SK-N-SH (cell line): ENCODE results near the gene ACOT7. TPM values are rescaled to one million over a fixed set of nuclear protein-coding genes. Genes with fewer than 3 reads are reported as not detected.

Experiments
- CTCF ChIA-PET: fragments of 300-600, 350-600 bp; formaldehyde crosslinking; extraction: SDS; loops from one replicate; lab custom pipeline; 2021; lab: Yijun Ruan, JAX
- POLR2A ChIA-PET: fragments of 350-600 bp; sonication (Branson Sonifier 250); formaldehyde crosslinking; extraction: SDS; loops from one replicate; lab custom pipeline; 2020; ENCODE audit warnings: antibody characterized with exemption, inconsistent platforms; lab: Yijun Ruan, JAX
- DNase-seq: peaks from one replicate; pipeline ENCODE4 v3.0.0; 2012
- H2AFZ ChIP-seq: fragments of 200-600 bp; sonication (generic); 2 replicates; pipeline ENCODE4 v1.8.1; 2016; ENCODE audit warnings: antibody characterized with exemption, mild to moderate bottlenecking, low read depth
- H3F3A ChIP-seq: fragments of 200-600 bp; sonication (generic); replicated peaks from 2 replicates; pipeline ENCODE3; 2016; ENCODE audit warnings: antibody characterized with exemption, mild to moderate bottlenecking; ENCODE audit not compliant: insufficient read depth
- H3K27ac ChIP-seq, 2 experiments: fragments of 200-500 bp in 1 of 2; fragments of 200-600 bp in 1 of 2; sonication (Bioruptor generic) in 1 of 2; sonication (generic), shearing (Covaris generic) in 1 of 2; 2 replicates each; pipeline versions ENCODE4 v1.5.1 to v1.6.1; 2014 to 2016; ENCODE audit warnings: low read depth in 2 of 2, inconsistent platforms in 1 of 2, low read length in 1 of 2, mild to moderate bottlenecking in 1 of 2, mixed read lengths in 1 of 2
- H3K27me3 ChIP-seq: fragments of 200-600 bp; sonication (generic), shearing (Covaris generic); 2 replicates; pipeline ENCODE4 v1.6.1; 2016; ENCODE audit warnings: mixed run types; ENCODE audit not compliant: insufficient read depth
- H3K36me3 ChIP-seq, 2 experiments: fragments of 200-500 bp in 1 of 2; fragments of 200-600 bp in 1 of 2; sonication (Bioruptor generic) in 1 of 2; sonication (generic) in 1 of 2; replicated peaks in 1 of 2; 2 replicates each; pipeline versions ENCODE3 to v1.5.1; 2014 to 2016; ENCODE audit warnings: low read length in 1 of 2, mild to moderate bottlenecking in 1 of 2; ENCODE audit not compliant: insufficient read depth in 2 of 2, control insufficient read depth in 1 of 2
- H3K4me1 ChIP-seq, 2 experiments: fragments of 200-500 bp in 1 of 2; fragments of 200-600 bp in 1 of 2; sonication (Bioruptor generic) in 1 of 2; sonication (generic), shearing (Covaris generic) in 1 of 2; 2 replicates each; pipeline versions ENCODE4 v1.5.1 to v1.6.1; 2014 to 2016; ENCODE audit warnings: low read depth in 1 of 2, low read length in 1 of 2, mixed run types in 1 of 2; ENCODE audit not compliant: insufficient read depth in 2 of 2, control insufficient read depth in 1 of 2
- H3K4me2 ChIP-seq: fragments of 200-600 bp; sonication (generic), shearing (Covaris generic); 2 replicates; pipeline ENCODE4 v1.6.1; 2017; ENCODE audit warnings: mixed run types
- H3K4me3 ChIP-seq, 2 experiments: fragments of 200-500 bp in 1 of 2; fragments of 200-600 bp in 1 of 2; sonication (Bioruptor generic) in 1 of 2; sonication (generic), shearing (Covaris generic) in 1 of 2; 2 replicates each; pipeline versions ENCODE4 v1.5.1 to v1.8.1; 2014 to 2016; ENCODE audit warnings: low read depth in 2 of 2, inconsistent platforms in 1 of 2, low read length in 1 of 2, mild to moderate bottlenecking in 1 of 2, mixed read lengths in 1 of 2, moderate library complexity in 1 of 2
- H3K79me2 ChIP-seq: fragments of 200-600 bp; sonication (generic); 2 replicates; pipeline ENCODE4 v1.8.1; 2017; ENCODE audit warnings: mild to moderate bottlenecking; ENCODE audit not compliant: insufficient read depth
- H3K9ac ChIP-seq: fragments of 200-600 bp; sonication (generic); 2 replicates; pipeline ENCODE4 v1.6.1; 2017; ENCODE audit warnings: mixed run types
- H3K9me2 ChIP-seq: fragments of 200-600 bp; sonication (generic); 2 replicates; pipeline ENCODE4 v1.6.1; 2017; ENCODE audit warnings: mixed run types
- H3K9me3 ChIP-seq: fragments of 200-600 bp; sonication (generic); 2 replicates; pipeline ENCODE4 v1.6.1; 2017; ENCODE audit warnings: mixed run types, mild to moderate bottlenecking, moderate library complexity
- H4K20me1 ChIP-seq: fragments of 200-600 bp; sonication (generic); 2 replicates; pipeline ENCODE4 v1.6.1; 2017; ENCODE audit warnings: mild to moderate bottlenecking, mixed run types; ENCODE audit not compliant: insufficient read depth
- CHD2 ChIP-seq: fragments of 150-350 bp; IDR thresholded peaks from 2 replicates; pipeline ENCODE4 v1.6.1; 2018; ENCODE audit warnings: low read length; ENCODE audit not compliant: partially characterized antibody
- EZH2phosphoT487 ChIP-seq: fragments of 200-600 bp; sonication (generic); IDR thresholded peaks from 2 replicates; pipeline ENCODE4 v1.6.1; 2017; ENCODE audit warnings: low read depth, mixed run types, mild to moderate bottlenecking, antibody characterized with exemption, moderate library complexity, borderline replicate concordance
- GATA2 ChIP-seq: sonication (generic); formaldehyde crosslinking; IDR thresholded peaks from 2 replicates; pipeline ENCODE4 v1.5.0; 2020; ENCODE audit warnings: mild to moderate bottlenecking, missing genetic modification reagents
- JUND ChIP-seq: IDR thresholded peaks from 2 replicates; pipeline ENCODE4 v1.4.0; 2012
- RAD21 ChIP-seq: IDR thresholded peaks from 2 replicates; pipeline ENCODE4 v1.6.1; 2012; ENCODE audit warnings: mild to moderate bottlenecking, low read length
- SIN3A ChIP-seq: IDR thresholded peaks from 2 replicates; pipeline ENCODE4 v1.6.1; 2012; ENCODE audit warnings: low read depth, mild to moderate bottlenecking, low read length, moderate library complexity, borderline replicate concordance
- TCF12 ChIP-seq: IDR thresholded peaks from 2 replicates; pipeline ENCODE4 v1.4.0; 2012
- TEAD4 ChIP-seq: IDR thresholded peaks from 2 replicates; pipeline ENCODE4 v1.4.0; 2012; ENCODE audit warnings: mild to moderate bottlenecking, borderline replicate concordance; ENCODE audit not compliant: insufficient read depth
- WGBS: methylation state at CpG from one replicate; pipeline ENCODE4 v1.1.6; 2017; ENCODE audit warnings: low lambda C conversion rate; 5-methylcytosine and 5-hydroxymethylcytosine counted together
- polyA plus RNA-seq, 3 experiments: library from polyadenylated mRNA; depleted of rRNA; stranded (reverse); fragments of >200 nt; gene quantifications; 2 replicates each; pipeline ENCODE4 v1.2.3, GENCODE V29; 2012
- TF ChIP-seq, protein P1 (sequence below): fragments of 200-600 bp; sonication (generic); IDR thresholded peaks from 2 replicates; pipeline ENCODE4 v1.6.1; 2017; ENCODE audit warnings: antibody characterized with exemption, mild to moderate bottlenecking, moderate library complexity
- TF ChIP-seq, protein P2 (sequence below): IDR thresholded peaks from 2 replicates; pipeline ENCODE4 v1.4.0; 2012; ENCODE audit warnings: low read depth
- TF ChIP-seq, protein P3 (sequence below): IDR thresholded peaks from 2 replicates; pipeline ENCODE4 v1.4.0; 2012; ENCODE audit warnings: low read depth, borderline replicate concordance
- TF ChIP-seq, protein P4 (sequence below): IDR thresholded peaks from 2 replicates; pipeline ENCODE4; 2012

Gene ACOT7
- polyA plus RNA-seq, 1 of the 3 experiments (the other 2 are of a cell fraction), result 289 TPM

DNA sequence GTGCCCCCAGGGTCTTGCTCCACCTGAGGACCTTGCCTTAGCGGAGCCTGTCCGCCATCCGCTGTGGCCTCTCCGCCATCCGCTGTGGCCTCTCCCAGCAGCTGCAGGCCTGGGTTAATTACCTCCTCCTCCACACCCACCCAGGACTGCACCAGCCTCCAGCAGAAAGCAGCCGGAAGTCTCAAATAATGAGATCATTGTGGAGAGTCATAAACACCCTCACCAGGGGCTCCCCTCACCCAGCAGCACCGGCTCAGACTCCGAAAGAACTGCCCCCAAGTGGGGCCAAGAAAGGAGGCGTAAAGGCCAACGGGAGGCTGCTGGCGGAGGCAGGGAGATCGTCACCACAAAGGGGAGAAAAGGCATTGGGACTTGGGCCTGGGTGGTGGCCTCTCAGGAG is 122.0 kb downstream of the ACOT7 start:
- Histone ChIP-seq H3K79me2 (no peaks in the 10 kb centered on the region), H3K4me1 (peaks cover 7 to 50% of the 10 kb centered on the region in 2 experiments; a peak in 2 of 4 replicates), H3K4me3 (no peak overlapping the region), H3K9me2 (no peaks in the 10 kb centered on the region), H3F3A (no peaks in the 10 kb centered on the region), H2AFZ (no peak overlapping the region), H3K27me3 (no peaks in the 10 kb centered on the region), H3K9ac (no peak overlapping the region)
- WGBS, result 87% methylated on average over 7 of the region's 12 CpGs
- TF ChIP-seq SIN3A (no peak), JUND (no peak)
- TF ChIP-seq, all 33 proteins: peak for 0
- Histone ChIP-seq H3K9me3 (no peaks in the 10 kb centered on the region), H3K4me2 (no peak overlapping the region), H4K20me1 (peaks cover 10% of the 10 kb centered on the region; the same call in 1 of the 2 replicates), H3K36me3 (no peaks in the 10 kb centered on the region), H3K27ac (peak overlapping the region in 1 of 2 experiments; percentile 78; a peak in 2 of 4 replicates)
- ChIA-PET POLR2A (interaction anchor here (1.2 kb wide), 1 partner anchor 11 kb away, joined by 3 read pairs; the partner anchor contains the start of gene GPR153), CTCF (interaction anchor here (0.7 to 2.5 kb wide), 4 partner anchors 12 to 166 kb away, joined by 3 to 7 read pairs (median 5); no protein-coding TSS in a partner anchor)
- DNase-seq, result peak; percentile 67

DNA sequence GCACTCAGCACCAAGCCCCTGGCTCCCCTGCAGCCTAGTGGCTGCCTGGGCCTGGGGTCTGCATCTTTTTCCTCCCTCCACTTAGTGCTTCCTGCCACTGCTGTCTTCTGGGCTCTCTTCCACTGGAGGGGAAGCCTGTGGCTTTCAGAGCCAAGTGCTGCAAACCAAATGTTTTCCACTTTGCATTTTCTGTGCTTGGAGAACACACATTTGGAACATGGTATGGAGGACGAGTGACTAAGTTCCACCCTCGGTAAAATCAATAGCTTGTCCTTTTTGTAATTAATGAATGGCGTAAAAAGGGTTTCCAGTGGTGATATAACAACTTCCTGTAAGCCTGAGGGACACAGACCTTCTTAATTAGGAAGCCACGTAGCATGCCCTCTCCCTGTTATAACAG is 122.6 kb downstream of the ACOT7 start:
- ChIA-PET CTCF (interaction anchor here (0.7 to 2.5 kb wide), 4 partner anchors 11 to 167 kb away, joined by 3 to 7 read pairs (median 5); no protein-coding TSS in a partner anchor), POLR2A (interaction anchor here (1.2 kb wide), 1 partner anchor 10 kb away, joined by 3 read pairs; the partner anchor contains the start of gene GPR153)
- Histone ChIP-seq H3K79me2 (no peaks in the 10 kb centered on the region), H4K20me1 (peaks cover 10% of the 10 kb centered on the region; the same call in 1 of the 2 replicates), H3K9me2 (no peaks in the 10 kb centered on the region), H3K9me3 (no peaks in the 10 kb centered on the region), H3K4me3 (no peak overlapping the region), H2AFZ (no peak overlapping the region), H3K9ac (no peak overlapping the region), H3F3A (no peaks in the 10 kb centered on the region), H3K4me2 (no peak overlapping the region), H3K27ac (peak overlapping the region in 1 of 2 experiments; percentile 78; a peak in 2 of 4 replicates), H3K4me1 (peaks cover 7 to 50% of the 10 kb centered on the region in 2 experiments; a peak in 2 of 4 replicates), H3K27me3 (no peaks in the 10 kb centered on the region), H3K36me3 (no peaks in the 10 kb centered on the region)
- 81% methylated on average over 4 of the region's 4 CpGs for WGBS
- DNase-seq, result no peak
- TF ChIP-seq, protein P1, sequence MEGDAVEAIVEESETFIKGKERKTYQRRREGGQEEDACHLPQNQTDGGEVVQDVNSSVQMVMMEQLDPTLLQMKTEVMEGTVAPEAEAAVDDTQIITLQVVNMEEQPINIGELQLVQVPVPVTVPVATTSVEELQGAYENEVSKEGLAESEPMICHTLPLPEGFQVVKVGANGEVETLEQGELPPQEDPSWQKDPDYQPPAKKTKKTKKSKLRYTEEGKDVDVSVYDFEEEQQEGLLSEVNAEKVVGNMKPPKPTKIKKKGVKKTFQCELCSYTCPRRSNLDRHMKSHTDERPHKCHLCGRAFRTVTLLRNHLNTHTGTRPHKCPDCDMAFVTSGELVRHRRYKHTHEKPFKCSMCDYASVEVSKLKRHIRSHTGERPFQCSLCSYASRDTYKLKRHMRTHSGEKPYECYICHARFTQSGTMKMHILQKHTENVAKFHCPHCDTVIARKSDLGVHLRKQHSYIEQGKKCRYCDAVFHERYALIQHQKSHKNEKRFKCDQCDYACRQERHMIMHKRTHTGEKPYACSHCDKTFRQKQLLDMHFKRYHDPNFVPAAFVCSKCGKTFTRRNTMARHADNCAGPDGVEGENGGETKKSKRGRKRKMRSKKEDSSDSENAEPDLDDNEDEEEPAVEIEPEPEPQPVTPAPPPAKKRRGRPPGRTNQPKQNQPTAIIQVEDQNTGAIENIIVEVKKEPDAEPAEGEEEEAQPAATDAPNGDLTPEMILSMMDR, result no peak
- TF ChIP-seq GATA2 (CRISPR knock-in tag) (no peak), TCF12 (no peak), EZH2phosphoT487 (no peak), TEAD4 (no peak), CHD2 (no peak), RAD21 (no peak)
- TF ChIP-seq, protein P2, sequence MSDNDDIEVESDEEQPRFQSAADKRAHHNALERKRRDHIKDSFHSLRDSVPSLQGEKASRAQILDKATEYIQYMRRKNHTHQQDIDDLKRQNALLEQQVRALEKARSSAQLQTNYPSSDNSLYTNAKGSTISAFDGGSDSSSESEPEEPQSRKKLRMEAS, result no peak
- TF ChIP-seq, protein P3, sequence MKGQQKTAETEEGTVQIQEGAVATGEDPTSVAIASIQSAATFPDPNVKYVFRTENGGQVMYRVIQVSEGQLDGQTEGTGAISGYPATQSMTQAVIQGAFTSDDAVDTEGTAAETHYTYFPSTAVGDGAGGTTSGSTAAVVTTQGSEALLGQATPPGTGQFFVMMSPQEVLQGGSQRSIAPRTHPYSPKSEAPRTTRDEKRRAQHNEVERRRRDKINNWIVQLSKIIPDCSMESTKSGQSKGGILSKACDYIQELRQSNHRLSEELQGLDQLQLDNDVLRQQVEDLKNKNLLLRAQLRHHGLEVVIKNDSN, result no peak
- TF ChIP-seq, protein P4, sequence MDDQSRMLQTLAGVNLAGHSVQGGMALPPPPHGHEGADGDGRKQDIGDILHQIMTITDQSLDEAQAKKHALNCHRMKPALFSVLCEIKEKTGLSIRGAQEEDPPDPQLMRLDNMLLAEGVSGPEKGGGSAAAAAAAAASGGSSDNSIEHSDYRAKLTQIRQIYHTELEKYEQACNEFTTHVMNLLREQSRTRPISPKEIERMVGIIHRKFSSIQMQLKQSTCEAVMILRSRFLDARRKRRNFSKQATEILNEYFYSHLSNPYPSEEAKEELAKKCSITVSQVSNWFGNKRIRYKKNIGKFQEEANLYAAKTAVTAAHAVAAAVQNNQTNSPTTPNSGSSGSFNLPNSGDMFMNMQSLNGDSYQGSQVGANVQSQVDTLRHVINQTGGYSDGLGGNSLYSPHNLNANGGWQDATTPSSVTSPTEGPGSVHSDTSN, result no peak
